ENCODE measurements around the gene MXD1.
"Not testable (repeated sequence)": the region's sequence is repeated elsewhere in the genome, so short reads cannot be mapped to it uniquely, and the experiment has no call there.

The MXD1 gene, protein sequence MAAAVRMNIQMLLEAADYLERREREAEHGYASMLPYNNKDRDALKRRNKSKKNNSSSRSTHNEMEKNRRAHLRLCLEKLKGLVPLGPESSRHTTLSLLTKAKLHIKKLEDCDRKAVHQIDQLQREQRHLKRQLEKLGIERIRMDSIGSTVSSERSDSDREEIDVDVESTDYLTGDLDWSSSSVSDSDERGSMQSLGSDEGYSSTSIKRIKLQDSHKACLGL

DNA sequence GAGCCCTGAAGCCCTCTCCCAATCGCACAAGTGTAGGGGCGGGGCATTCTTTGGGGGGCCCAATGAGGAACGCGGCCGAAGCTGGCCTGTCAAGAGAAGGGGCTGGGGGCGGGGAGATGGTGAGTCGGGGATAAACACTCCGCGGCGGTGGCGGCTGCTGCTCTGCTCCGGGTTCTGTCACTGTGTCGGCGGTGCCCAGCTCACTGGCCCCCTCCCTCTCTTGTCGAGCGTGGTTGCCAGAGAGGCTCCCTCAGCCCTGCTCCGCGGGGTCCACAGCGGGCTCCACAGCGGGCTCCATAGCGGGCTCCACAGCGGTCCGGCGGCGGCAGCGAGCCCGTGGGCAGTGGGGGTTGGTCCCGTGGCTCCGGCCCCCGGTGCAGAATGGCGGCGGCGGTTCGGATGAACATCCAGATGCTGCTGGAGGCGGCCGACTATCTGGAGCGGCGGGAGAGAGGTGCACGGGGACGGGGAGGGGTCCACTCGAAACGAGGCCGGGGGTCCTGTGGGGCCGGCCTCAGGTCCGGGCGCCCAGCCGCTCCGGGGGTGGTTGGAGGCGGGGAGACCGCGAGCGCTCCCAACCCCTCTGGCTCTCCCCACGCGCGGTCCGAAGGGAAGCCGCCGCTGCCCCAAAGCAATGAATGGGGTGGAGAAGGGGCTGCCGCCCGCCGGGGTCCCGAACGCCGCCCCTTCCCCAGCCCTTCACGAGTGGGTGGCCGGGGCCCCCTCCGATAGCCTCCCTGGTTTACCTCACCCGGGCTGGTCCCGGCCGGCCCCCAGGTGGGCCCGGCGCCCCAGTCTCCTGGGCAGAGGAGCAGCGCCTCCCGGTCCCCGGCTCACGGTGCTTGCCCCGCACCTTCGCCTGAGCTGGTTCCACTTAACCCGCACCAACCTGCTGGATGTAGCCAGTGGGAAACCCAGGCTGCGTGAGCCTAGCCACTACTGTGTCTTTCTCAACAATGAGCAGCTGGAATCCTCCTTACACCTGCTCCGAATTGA is at the start of gene MXD1:
Gene MXD1 (plus strand): TSS at position 160 of the 996 bp plus-strand sequence. CDS start 222 bp downstream, at position 382.
- peak; percentile 38 for DNase-seq (ENCODE audit: low read depth)

DNA sequence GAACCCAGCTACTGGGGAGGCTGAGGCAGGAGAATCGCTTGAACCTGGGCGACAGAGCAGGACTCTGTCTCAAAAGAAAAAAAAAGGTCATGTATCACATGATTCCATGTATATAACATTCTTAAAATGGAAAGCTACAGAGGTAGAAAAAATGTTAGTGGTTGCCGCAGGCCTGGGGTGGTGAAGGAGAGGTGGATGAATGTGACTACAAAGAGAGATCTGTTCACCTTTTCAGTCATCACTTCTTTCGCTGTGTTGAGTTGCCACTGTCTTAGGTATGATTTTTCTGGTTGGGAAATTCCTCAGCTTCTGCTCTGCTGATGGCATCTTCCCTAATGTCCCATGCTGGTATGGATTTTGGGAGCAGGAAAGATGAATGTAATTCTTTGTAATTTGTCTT is 26.5 kb upstream of the MXD1 start:
- no peak for DNase-seq (ENCODE audit: low read depth)

DNA sequence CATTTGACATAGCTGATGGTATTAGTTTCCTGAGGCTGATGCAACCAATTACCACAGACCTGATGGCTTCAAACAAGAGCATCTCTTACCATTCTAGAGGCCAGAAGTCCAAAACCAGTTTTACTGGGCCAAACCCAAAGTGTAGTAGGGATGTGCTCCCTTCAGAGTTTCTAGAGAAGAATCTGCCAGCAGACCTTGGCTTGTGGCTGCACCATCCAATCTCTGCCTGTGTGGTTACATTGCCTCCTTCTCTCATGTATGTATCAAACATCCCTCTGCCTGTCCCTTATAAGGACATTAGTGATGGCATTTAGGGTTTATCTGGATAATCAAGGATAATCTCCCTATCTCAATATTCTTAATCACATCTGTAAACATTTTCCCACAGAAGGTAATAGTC is 25.6 kb upstream of the MXD1 start:
- no peak for DNase-seq (ENCODE audit: low read depth)

DNA sequence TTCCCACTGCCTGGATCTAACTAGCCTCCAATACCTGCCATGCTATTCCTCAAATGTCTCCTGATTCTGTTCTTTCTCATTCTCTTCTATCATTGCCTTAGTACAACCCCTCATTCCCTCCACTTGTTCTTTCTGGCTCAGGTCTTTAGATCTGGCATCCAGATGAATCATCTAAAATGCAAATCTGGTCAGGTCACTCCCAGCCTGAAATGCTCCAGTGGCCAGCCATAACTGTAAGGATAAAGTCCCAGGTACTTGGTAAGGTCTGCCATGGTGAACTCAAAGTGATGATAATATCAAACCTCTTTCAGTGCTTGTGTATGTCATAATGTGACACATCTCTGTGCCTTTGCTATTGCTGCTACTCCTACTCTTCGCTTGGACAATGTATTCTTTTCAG is 24.0 kb upstream of the MXD1 start:
- DNase-seq (ENCODE audit: low read depth): no peak

DNA sequence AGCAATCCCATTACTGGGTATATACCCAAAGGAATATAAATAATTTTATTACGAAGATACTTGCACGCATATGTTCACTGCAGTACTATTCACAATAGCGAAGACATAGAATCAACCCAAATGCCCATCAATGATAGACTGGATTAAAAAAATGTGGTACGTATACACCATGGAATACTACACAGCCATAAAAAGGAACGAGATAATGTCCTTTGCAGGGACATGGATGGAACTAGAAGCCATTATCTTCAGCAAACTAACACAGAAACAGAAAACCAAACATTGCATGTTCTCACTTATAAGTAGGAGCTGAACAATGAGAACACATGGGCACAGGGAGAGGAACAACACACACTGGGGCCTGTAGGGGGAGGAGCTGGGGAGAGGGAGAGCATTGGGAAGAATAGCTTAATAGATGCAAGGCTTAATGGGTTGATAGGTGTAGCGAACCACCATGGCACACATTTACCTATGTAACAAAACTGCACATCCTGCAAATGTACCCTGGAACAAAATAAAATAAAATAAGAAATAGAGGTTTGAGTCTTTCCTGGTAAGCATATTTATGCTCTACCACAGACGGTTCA is 22.0 kb upstream of the MXD1 start:
- DNase-seq (ENCODE audit: low read depth): peak; percentile 24

DNA sequence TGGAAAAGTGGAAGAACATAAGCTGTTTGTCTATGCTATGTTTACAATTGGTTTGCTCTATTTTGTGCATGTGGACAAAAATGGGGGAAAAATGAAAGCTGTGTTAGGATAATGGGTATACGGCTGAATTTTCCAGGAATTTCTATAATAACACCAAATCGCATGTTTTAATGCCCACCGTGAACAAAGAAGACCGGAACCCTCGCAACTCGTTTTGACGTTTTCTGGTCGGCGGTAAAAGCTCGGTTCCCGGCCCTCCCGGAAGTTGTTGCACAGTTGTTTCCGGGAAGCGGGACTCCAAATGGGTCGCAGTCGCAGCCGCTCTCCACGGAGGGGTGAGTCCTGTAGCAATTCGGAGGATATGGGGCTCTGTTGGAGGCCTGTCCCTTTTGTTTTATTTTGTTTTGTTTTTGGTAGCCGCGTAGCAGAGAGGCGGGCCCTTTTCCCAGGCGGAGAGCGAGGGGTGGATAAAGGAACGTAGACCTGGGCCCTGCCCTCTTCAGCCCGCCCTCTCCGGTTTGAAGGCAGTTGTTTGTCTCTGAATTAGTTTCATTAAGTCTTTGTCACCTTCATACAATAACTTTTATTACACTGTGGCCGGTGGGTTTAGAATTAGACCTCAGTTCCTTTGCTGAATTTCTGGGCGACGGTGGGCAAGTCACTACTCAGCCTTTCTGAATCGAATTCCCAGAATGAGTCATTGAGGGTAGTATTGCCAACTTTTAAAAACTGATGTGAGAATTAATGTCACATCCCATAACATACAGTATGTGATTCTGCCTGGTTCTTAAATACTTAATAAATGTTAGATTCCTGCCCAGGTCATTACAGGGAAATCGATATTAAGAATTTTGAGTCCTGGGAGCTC is 21.0 kb upstream of the MXD1 start, which contains the start of gene SNRNP27:
Gene SNRNP27 (plus strand): TSS at position 273 of the 868 bp plus-strand sequence. CDS start 29 bp downstream, at position 302.
- DNase-seq (ENCODE audit: low read depth): peak; percentile 91

DNA sequence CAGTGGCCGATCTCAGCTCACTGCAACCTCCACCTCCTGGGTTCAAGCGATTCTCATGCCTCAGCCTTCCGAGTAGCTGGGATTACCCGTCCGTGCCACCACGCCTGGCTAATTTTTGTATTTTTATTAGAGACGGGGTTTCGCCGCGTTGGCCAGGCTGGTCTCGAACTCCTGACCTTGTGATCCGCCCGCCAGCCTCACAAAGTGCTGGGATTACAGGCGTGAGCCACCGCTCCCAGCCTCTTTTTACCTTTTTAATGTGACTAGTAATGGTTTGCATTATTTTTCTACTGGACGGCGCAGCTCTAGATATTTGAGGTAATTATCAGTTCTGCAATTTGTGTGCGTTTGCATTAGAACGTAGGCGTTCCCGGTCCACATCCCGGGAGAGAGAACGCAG is 20.2 kb upstream of the MXD1 start:
- DNase-seq (ENCODE audit: low read depth): not testable (repeated sequence)

DNA sequence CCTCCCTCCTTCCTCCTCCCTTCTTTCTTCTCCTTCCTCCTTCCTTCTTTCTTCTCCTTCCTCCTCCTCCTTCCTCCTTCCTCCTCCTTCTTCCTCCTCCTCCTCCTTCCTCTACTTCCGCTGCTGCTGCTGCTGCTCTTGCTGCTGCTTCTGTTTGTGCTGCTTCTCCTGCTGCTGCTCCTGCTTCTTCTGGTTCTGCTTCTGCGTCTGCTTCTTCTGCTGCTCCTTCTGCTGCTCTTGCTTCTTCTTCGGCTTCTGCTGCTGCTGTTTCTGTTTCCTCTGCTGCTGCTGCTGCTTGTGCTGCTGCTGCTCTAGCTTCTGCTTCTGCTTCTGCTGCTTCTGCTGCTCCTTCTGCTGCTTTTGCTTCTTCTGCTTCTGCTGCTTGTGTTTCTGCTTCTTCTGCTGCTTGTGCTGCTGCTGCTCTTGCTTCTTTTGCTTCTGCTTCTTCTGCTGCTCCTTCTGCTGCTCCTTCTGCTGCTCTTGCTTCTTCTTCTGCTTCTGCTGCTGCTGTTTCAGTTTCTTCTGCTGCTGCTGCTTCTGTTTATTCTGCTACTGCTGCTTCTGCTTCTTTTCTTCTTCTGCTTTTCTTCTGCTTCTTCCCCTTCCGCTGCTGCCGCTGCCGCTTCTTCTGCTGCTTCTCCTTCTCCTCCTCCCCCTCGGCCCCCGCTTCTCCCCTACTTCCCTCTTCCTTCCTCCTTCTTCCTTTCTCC is 12.5 kb upstream of the MXD1 start:
- DNase-seq (ENCODE audit: low read depth): no peak

DNA sequence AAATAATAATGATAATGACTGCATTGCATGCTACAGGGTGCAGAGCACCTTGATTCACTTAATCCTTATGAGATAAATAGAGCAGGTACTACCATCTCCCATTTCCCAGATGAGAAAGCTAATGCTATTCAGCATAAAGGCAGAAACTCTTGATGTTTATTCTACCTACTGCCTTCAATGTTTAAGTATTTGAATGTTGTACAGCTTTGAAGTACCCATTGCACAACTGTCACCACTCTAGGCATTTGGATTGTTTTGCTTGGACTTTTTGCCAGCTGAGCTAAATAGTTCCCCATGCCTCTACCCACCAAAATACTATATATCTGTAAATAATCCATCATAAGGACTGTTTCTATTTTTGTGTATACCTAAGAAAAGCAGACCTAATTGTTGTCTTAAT is 7.7 kb upstream of the MXD1 start:
- no peak for DNase-seq (ENCODE audit: low read depth)

DNA sequence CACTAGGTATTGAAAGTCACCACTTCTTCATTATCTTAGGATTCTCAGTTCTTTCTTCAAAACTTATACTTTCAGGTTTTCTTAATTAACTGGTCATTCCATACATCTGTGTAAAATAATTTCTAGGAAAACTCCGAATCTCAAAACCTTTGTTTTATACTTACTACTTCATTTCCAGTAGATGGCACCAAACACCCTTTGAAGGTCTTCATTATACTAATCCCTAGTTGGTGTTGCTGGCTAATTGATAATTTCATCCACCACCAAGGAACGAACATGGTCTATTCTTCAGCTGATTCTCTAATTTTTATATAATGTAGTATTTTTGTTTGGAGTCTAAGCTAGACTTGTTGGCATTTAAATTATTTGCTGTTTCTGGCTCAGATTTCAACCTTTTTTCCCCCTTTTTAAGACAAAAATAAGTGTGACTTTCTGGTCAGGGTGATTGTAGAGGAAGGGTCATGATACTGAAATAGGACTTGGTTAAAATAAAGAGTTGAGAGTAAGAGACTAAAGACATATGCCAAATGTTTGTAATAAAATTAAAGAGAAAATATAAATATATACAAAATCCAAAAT is 2.8 kb upstream of the MXD1 start:
- peak; percentile 79 for DNase-seq (ENCODE audit: low read depth)

DNA sequence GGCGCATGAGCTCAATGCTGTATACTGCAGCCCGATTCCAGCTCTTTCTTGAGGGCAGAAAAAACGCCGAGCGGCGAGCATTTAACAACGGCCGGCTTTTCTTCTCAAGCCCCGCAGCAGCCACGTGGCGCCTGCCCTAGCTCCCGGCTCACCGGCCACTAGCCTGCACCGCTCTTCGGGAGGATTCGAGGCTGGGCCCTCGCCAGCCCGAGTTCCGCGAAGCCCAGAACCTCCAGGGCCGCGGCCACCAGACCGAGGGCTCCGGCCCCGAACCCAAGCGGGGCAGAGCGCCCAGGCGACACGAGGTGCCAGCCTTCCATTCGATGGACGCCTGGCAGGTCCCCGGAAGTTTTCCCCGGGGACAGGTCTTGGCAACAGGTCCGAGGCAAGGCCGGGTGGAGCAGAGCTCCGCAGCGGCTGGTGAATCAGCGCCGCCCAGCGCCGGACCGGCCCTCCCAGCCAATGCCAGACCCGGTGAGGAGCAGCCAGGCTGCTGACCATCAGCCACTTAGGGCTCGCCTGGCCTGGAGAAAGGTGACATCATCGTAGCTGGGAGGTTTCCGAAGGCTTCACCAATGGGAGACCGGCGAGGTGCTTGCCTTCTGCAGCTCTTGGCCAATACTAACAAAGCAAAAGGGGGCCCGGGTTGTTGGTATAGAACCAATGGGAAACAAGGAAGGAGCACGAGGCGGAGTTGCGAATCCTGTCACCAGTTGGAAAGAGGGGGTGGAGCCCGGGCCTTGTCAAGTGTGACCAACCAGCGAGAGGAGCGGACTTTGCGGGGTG is 552 bp upstream of the MXD1 start:
- peak; percentile 100 for DNase-seq (ENCODE audit: low read depth)

DNA sequence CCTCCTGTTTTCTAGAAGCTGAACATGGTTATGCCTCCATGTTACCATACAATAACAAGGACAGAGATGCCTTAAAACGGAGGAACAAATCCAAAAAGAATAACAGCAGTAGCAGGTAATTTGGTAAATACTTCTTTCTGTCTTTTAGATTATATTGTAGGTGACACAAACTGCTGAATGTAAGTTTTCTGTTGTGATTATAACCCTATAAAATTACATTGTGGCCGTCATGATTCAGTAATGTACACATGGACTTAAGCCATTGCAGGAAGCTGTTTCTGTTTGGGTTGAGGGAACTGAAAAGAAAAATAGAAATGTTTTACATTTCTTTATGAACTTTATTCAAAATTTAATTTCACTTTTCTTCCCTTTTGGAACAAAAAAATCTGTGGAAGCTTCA is 1.2 kb downstream of the MXD1 start:
- DNase-seq (ENCODE audit: low read depth): no peak

DNA sequence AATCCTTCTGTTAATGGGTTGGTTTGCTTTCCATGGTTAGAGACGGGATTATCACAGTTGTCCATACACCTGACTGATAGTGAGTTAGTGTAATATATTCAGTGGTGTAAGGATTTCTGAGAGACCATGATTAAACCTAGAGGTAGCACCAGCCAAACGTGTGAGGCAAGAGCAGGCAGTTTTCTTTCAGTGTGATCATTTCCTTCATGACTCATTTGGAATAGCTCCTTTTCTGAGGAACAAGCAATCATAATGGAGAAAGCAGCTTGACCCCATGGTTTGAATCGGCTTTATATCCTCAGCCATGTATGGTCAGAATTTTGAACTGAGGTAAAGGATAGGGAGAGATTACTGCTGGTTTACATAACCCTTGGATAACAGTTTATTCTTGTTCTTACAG is 2.9 kb downstream of the MXD1 start:
- DNase-seq (ENCODE audit: low read depth): peak; percentile 92

DNA sequence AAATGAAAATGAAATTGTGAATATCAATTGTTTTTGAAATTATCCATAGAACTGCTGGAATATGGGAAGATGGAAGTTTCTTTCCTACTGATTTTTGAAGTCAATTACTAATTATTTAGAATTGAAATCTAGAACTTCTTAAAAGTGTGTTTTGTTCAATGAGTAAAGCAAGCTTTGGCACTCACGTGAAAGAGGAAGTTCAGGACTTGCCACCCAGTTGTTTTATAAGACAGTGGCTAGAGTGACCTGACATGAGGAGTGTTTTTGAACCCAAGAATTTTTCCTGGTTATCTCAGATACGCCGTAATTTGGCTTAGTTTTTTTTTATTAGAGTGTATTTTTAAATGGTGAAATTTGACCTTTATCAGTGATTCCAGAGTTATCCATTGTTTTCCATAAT is 3.5 kb downstream of the MXD1 start:
- no peak for DNase-seq (ENCODE audit: low read depth)

DNA sequence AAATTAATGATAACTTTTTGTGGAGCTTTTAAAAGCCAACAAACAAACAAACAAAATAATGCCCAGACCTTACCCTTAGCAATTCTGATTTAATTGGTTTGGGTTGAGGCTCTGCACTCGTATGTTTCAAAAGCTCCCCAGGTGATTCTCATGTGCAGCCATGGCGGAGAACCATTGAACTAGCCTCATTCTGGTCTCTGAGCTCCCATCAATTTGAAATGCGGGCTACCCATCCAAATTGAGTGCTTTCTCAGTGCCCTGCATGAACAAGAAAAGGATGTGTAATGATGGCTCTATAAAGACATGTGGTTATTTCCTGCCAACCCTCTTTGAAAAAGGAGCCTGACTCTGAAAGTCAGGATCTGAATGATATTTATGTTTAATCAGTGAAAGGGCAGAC is 8.2 kb downstream of the MXD1 start:
- no peak for DNase-seq (ENCODE audit: low read depth)

DNA sequence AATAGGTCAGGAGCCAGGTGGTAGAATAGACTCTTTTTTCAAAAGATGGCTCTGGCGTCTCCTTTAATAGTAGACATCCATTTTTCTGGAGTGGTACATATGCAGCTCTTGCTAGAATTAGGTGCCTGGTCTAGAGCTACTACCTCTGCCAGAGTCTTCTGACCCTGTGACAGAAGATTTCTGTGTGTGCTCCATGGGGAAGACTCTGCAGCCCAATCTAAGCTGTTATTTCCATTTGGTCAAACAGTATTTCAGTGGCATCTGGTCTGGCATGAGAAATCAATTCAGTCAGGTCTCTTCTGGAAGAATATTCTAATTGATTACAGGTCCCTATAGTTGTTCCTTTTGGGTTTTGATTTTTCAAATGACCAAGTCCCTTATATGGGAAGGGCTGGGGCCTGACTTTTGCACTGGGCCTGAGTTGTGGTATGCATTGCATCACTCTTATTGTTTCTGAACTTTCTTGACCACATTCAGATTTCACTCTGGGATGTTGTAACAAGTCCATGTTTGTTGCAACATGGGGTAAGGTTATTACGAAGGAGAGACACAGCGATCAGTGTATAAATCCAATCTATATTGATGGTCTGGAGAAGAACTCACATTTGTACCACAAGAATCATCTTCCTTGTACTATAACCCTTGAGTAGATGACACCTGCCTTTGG is 12.1 kb downstream of the MXD1 start:
- DNase-seq (ENCODE audit: low read depth): no peak

DNA sequence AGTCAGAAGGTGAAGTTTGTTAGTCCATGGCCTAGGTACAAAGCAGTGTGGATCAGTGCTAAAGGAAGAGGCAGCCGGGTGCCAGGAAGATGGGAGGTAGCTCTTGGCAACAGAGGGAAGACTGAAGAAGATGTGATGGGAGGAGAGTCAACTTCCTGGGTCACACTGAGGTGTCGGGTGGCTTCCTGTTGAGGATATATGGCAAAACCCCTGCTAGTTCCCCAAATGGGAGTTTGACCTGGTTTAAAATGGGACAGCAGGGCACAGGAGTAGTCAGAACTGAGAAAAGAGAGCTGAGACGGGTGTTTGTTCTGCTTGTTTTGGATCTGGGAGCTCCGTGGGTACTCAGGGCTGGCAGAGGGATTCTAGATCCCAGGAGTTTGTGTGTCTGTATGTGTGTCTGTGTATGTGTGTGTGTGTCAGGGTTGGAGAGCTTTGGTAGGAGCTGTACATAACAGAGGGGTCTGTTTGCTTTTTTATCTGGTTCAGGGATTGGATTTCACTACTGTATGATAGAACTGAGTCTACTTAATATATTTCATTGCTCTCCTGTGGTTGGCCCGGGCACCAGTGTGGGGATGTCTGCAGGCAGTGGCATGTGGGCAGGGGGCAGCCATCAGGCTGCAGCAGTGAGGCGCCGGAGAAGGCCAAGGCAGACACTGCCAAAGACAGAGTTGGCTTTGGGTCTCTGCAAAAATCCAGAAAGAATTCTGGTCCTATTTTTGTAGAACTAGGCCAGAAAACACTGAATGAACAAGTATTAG is 17.1 kb downstream of the MXD1 start:
- DNase-seq (ENCODE audit: low read depth): no peak

DNA sequence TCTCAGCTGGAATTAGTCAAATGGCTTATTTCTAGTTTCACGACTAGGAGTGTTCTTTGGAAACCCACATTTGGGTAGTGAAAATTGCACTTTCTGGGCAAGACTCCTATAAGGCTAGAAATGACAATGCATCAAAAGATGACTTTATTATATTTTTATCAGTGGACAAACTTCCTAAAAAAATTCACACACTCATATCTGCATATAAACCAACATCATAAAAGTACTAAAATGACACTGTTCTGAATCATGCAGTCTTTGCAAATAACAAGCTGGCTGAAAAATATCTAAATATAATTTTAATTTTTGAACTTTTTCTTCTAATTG is 17.6 kb downstream of the MXD1 start:
- no peak for DNase-seq (ENCODE audit: low read depth)

All from ELR (cell line).